ENCODE results near the gene TXNDC17. TPM values are rescaled to one million over a fixed set of nuclear protein-coding genes. Genes with fewer than 3 reads are reported as not detected.
A peak's percentile ranks its signal among the peaks of the same experiment; 100 is the strongest.

The TXNDC17 gene
- total RNA-seq, 6 experiments from 2014 or later: 115 to 154 (median 139) TPM

- Mint-ChIP-seq H3K27ac (peak overlapping the region; percentile 24; the same call in 1 of the 2 replicates), H3K4me1 (ENCODE audit: low read depth) (peaks cover 35% of the 10 kb centered on the region)
These were observed 43.9 kb upstream of the TXNDC17 start for GRCh38 chr17:6596941-6597340.

DNA sequence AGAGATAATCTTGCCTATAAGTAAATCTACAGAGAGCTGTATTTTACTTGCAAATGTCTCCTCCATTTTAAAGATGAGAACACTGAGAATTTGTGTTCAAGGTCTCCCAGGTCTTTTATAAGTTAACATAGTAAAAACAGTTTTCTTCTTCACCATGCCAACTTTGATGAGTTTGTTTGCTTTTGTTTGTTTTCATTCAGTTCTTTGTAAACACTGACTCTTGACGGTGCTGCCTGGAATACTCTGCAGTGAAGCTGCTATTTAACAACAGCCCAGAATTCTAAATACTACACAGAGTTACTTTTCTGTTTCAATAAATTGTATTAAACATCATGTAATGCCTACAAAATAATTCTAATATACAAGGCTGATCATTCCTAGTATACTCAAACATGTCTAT is 43.1 kb upstream of the TXNDC17 start:
- peaks cover 41% of the 10 kb centered on the region for H3K36me3 Mint-ChIP-seq (ENCODE audit: low read depth)
- no peaks in the 10 kb centered on the region for H3K27me3 Mint-ChIP-seq (ENCODE audit: insufficient read depth)
- no peak for TF ChIP-seq CTCF (IDR thresholded peaks at IDR 0.05)
- H3K27ac Mint-ChIP-seq: no peak overlapping the region
- DNase-seq: no peak
- no peak overlapping the region for H3K4me3 Mint-ChIP-seq
- no peaks in the 10 kb centered on the region for H3K9me3 Mint-ChIP-seq
- peaks cover 28% of the 10 kb centered on the region for H3K4me1 Mint-ChIP-seq (ENCODE audit: low read depth)

More at GRCh38 chr17:6596941-6597340, 43.9 kb upstream of the TXNDC17 start:
- H3K9me3 Mint-ChIP-seq: no peaks in the 10 kb centered on the region
- H3K27me3 Mint-ChIP-seq (ENCODE audit: insufficient read depth): no peaks in the 10 kb centered on the region
- TF ChIP-seq CTCF (IDR thresholded peaks at IDR 0.05): no peak
- no peak overlapping the region for H3K4me3 Mint-ChIP-seq
- peaks cover 40% of the 10 kb centered on the region for H3K36me3 Mint-ChIP-seq (ENCODE audit: low read depth)
- no peak for DNase-seq

DNA sequence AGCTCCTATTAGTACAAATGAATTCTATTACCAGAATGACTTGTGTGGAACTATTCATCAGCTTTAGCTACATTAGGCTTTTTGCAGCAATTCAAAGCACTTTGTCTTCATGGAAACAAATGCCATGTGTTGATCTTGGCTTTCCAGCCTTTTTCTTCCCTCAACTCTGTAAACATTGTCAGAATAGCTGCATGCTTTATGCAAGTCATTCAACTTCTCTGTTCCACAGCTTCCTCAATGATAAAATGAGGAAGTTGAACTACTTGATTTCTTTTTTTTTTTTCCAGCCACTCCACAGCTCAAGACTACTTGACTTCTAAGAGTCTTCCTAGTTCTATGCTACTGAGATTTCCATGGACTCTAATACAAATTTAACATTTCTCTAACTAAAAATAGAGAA is 41.5 kb upstream of the TXNDC17 start:
- H3K9me3 Mint-ChIP-seq: no peaks in the 10 kb centered on the region
- peaks cover 39% of the 10 kb centered on the region for H3K4me1 Mint-ChIP-seq (ENCODE audit: low read depth)
- no peak for DNase-seq
- H3K27me3 Mint-ChIP-seq (ENCODE audit: insufficient read depth): no peaks in the 10 kb centered on the region
- no peak overlapping the region for H3K27ac Mint-ChIP-seq
- H3K4me3 Mint-ChIP-seq: no peak overlapping the region
- TF ChIP-seq CTCF (IDR thresholded peaks at IDR 0.05): no peak
- peaks cover 33% of the 10 kb centered on the region for H3K36me3 Mint-ChIP-seq (ENCODE audit: low read depth)

DNA sequence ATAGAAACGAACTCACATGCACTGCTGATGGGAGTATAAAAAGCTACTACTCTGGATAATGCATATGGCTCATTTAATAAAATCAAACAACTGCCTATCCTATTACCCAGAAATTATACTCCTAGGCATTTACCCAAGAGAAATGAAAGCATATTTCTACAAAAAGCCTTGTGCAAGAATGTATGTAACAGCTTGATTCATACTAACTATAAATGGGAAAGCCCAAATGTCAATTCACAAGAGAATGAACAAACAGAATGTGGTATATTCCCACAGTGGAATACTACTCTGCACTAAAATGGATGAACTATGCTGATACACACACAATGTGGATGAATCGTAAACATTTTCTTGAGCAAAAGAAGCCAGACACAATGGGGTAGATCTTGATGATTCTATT is 38.7 kb upstream of the TXNDC17 start:
- H3K9me3 Mint-ChIP-seq: no peaks in the 10 kb centered on the region
- no peaks in the 10 kb centered on the region for H3K27me3 Mint-ChIP-seq (ENCODE audit: insufficient read depth)
- no peak for DNase-seq
- no peak overlapping the region for H3K4me3 Mint-ChIP-seq
- peaks cover 33% of the 10 kb centered on the region for H3K4me1 Mint-ChIP-seq (ENCODE audit: low read depth)
- H3K36me3 Mint-ChIP-seq (ENCODE audit: low read depth): peaks cover 39% of the 10 kb centered on the region
- H3K27ac Mint-ChIP-seq: no peak overlapping the region
- no peak for TF ChIP-seq CTCF (IDR thresholded peaks at IDR 0.05)

DNA sequence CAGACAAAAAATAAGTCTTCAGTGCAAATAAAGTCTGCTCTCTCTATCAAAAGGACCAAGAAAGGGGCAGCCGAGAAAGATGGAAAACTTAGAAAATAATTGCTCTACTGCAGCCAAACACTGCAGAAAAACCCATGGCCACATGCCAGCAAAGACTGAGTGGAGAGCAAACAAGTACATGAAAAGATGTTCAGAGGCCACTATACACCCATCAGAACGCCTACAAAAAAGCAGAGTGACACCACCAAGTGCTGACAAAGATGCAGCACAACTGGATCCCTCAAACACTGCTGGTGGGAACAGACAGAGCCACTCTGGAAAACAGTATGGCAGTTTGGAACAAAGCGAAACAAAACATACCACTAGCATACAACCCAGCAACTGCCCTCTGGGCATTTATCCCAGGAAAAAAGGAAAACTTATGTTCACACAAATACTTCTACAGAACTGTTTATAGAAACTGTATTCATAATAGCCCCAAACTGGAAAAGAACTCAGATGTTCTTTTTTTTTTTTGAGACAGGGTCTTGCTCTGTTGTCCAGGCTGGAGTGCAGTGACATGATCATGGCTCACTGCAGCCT is 37.0 kb upstream of the TXNDC17 start:
- peak overlapping the region; percentile 22; the same call in 1 of the 2 replicates for H3K27ac Mint-ChIP-seq
- no peak for TF ChIP-seq CTCF (IDR thresholded peaks at IDR 0.05)
- no peak overlapping the region for H3K4me3 Mint-ChIP-seq
- peaks cover 42% of the 10 kb centered on the region for H3K36me3 Mint-ChIP-seq (ENCODE audit: low read depth)
- no peak for DNase-seq
- no peaks in the 10 kb centered on the region for H3K9me3 Mint-ChIP-seq
- H3K27me3 Mint-ChIP-seq (ENCODE audit: insufficient read depth): no peaks in the 10 kb centered on the region
- H3K4me1 Mint-ChIP-seq (ENCODE audit: low read depth): peaks cover 34% of the 10 kb centered on the region

All from HFFc6 (cell line).